ENCODE measurements around the gene CIAO3. TPM values are rescaled to one million over a fixed set of nuclear protein-coding genes. Genes with fewer than 3 reads are reported as not detected.
"Not testable (repeated sequence)": the region's sequence is repeated elsewhere in the genome, so short reads cannot be mapped to it uniquely, and the experiment has no call there.

CIAO3 gene
- total and polyA plus RNA-seq, 7 donors = 12.3 to 43.0 (median 25.9) TPM

DNA sequence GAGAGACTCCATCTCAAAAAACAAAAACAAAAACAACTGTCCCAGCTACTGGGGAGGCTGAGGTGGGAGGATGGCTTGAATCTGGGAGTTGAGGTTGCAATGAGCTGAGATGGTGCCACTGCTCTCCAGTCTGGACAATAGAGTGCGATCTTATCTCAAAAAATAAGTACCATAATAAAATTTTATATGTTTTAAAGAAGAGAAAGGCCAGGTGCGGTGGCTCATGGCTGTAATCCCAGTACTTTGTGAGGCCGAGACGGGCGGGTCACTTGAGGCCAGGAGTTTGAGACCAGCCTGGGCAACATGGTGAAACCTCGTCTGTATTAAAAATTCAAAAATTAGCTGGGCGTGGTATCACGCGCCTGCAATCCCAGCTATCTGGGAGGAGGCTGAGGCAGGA, 36.0 kb upstream of the CIAO3 start:
- 72 to 80% (median 75%) methylated on average over 9 of the region's 9 CpGs for WGBS, 3 donors
- no peak for TF ChIP-seq CTCF (IDR thresholded peaks at IDR 0.05)
- Histone ChIP-seq H3K4me1 (no peaks in the 10 kb centered on the region), H3K4me3 (no peak overlapping the region), H3K9me3 (no peaks in the 10 kb centered on the region), H3K27ac (no peak overlapping the region), H3K27me3 (ENCODE audit: insufficient read depth in 3 of 3, low read length in 2 of 3) (peaks cover 0 to 54% (median 14%) of the 10 kb centered on the region in 3 donors), H3K36me3 (ENCODE audit: insufficient read depth in 1 of 2, low read depth in 1 of 2) (no peaks in the 10 kb centered on the region)
- DNase-seq = no peak
- ATAC-seq = no peak
- intact Hi-C loops (cut with DNase I) = no loop called here

DNA sequence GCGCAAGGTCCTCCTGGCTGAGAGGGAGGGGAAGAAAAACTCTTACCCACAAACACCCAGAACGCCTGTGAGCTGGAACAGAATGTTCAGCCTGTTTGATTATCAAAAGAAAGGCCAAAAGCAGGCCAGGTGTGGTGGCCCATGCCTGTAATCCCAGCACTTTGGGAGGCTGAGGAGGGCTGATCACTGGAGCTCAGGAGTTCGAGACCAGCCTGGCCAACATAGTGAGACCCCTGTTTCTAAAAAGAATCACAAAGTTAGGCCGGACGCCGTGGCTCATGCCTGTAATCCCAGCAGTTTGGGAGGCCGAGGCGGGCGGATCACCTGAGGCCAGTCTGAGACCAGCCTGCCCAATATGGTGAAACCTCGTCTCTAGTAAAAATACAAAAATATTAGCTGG, 35.5 kb upstream of the CIAO3 start:
- H3K9me3 ChIP-seq; H3K36me3 ChIP-seq (ENCODE audit: insufficient read depth in 1 of 2, low read depth in 1 of 2); ATAC-seq; H3K4me3 ChIP-seq; H3K4me1 ChIP-seq; intact Hi-C loops (cut with DNase I); DNase-seq; H3K27ac ChIP-seq: not testable (repeated sequence)
- 87 to 94% (median 89%) methylated on average over 10 of the region's 10 CpGs for whole genome bisulfite sequencing, 3 donors
- H3K27me3 ChIP-seq (ENCODE audit: insufficient read depth in 3 of 3, low read length in 2 of 3) = peaks cover 0 to 49% (median 14%) of the 10 kb centered on the region in 3 donors

GRCh38 chr16:775236-775796, 34.5 kb upstream of the CIAO3 start:
- no peaks in the 10 kb centered on the region for H3K9me3 ChIP-seq
- H3K27me3 ChIP-seq (ENCODE audit: insufficient read depth in 3 of 3, low read length in 2 of 3) = peaks cover 0 to 44% (median 14%) of the 10 kb centered on the region in 3 donors
- no peak overlapping the region for H3K4me3 ChIP-seq
- no peak for TF ChIP-seq CTCF (IDR thresholded peaks at IDR 0.05)
- intact Hi-C loops (cut with DNase I) = no loop called here
- 66 to 76% (median 69%) methylated on average over 32 to 36 of the region's 36 CpGs for whole genome bisulfite sequencing, 3 donors
- H3K4me1 ChIP-seq = no peaks in the 10 kb centered on the region
- no peak for DNase-seq
- no peak overlapping the region for H3K27ac ChIP-seq
- ATAC-seq = peak in 1 of 4 donors; percentile 27
- no peaks in the 10 kb centered on the region for H3K36me3 ChIP-seq (ENCODE audit: insufficient read depth in 1 of 2, low read depth in 1 of 2)

GRCh38 chr16:774086-775001, 33.5 kb upstream of the CIAO3 start:
- Histone ChIP-seq H3K4me1 (no peaks in the 10 kb centered on the region), H3K4me3 (no peak overlapping the region), H3K36me3 (ENCODE audit: insufficient read depth in 1 of 2, low read depth in 1 of 2) (no peaks in the 10 kb centered on the region), H3K9me3 (no peaks in the 10 kb centered on the region), H3K27me3 (ENCODE audit: insufficient read depth in 3 of 3, low read length in 2 of 3) (peaks cover 0 to 34% (median 11%) of the 10 kb centered on the region in 3 donors), H3K27ac (no peak overlapping the region)
- 72 to 73% (median 72%) methylated on average over 42 to 46 of the region's 46 CpGs for WGBS, 3 donors
- ATAC-seq (no peak), DNase-seq (peak in 1 of 2 donors; percentile 7)
- intact Hi-C loops (cut with DNase I) = no loop called here
- TF ChIP-seq CTCF (IDR thresholded peaks at IDR 0.05) = no peak

DNA sequence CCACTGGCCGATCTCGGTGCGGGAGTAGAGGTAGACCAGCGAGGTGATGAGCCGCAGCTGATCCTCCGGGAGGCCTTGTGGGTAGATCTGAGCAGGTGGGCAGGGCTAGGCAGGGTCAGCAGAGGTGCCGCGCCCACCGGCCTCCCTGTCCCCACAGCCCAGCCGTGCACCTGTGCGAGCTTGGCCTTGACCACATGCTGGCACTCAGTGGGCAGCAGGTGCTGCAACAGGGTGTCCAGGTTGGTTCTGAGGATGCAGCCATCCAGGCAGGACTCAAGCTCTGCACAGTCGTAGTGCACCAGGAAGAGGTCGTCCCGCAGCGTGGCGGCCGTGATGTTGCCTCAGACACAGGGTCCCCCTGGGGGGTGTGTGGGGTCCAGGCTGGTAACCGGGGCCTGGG, 32.2 kb upstream of the CIAO3 start:
- intact Hi-C loops (cut with DNase I) = no loop called here

More for the DNA sequence above, 32.2 kb upstream of the CIAO3 start:
- DNase-seq (peak in 1 of 2 donors; percentile 12), ATAC-seq (no peak)
- no peaks in the 10 kb centered on the region for H3K36me3 ChIP-seq (ENCODE audit: insufficient read depth in 1 of 2, low read depth in 1 of 2)
- no peaks in the 10 kb centered on the region for H3K9me3 ChIP-seq
- H3K4me1 ChIP-seq = no peaks in the 10 kb centered on the region
- no peak overlapping the region for H3K4me3 ChIP-seq
- no peak overlapping the region for H3K27ac ChIP-seq
- no peak for TF ChIP-seq CTCF (IDR thresholded peaks at IDR 0.05)
- peaks cover 0 to 30% (median 10%) of the 10 kb centered on the region in 3 donors for H3K27me3 ChIP-seq (ENCODE audit: insufficient read depth in 3 of 3, low read length in 2 of 3)
- 76 to 78% (median 77%) methylated on average over 18 of the region's 18 CpGs for WGBS, 3 donors
